ENCODE results near the gene UQCC2. TPM values are rescaled to one million over a fixed set of nuclear protein-coding genes. Genes with fewer than 3 reads are reported as not detected.

UQCC2 gene
- total RNA-seq, 2 donors from 2014 or later = 24.5 to 25.7 TPM

GRCh38 chr6:33683051-33683571 lies 28.4 kb downstream of the UQCC2 start:
- TF ChIP-seq POLR2AphosphoS5 (IDR thresholded peaks at IDR 0.05) (no peak), CTCF (IDR thresholded peaks at IDR 0.05) (no peak)
- Histone ChIP-seq H3K27me3 (replicated peaks; ENCODE audit: insufficient read depth) (no peaks in the 10 kb centered on the region), H3K36me3 (peaks cover 0 to 20% of the 10 kb centered on the region in 2 donors), H3K4me3 (no peak overlapping the region), H3K4me1 (replicated peaks) (no peaks in the 10 kb centered on the region), H3K27ac (no peak overlapping the region), H3K9me3 (no peaks in the 10 kb centered on the region)
- 78% methylated on average over 15 of the region's 15 CpGs for whole genome bisulfite sequencing
- DNase-seq (ENCODE audit: low spot score) = no peak
- intact Hi-C loops (cut with DNase I) = no loop called here

GRCh38 chr6:33682341-33682740 lies 29.2 kb downstream of the UQCC2 start:
- TF ChIP-seq CTCF (IDR thresholded peaks at IDR 0.05) = no peak
- TF ChIP-seq POLR2AphosphoS5 (IDR thresholded peaks at IDR 0.05) = no peak
- no peak for TF ChIP-seq POLR2A (IDR thresholded peaks at IDR 0.05)
- WGBS = 96% methylated on average over 13 of the region's 13 CpGs
- Histone ChIP-seq H3K4me1 (replicated peaks) (no peaks in the 10 kb centered on the region), H3K9me3 (no peaks in the 10 kb centered on the region), H3K27me3 (replicated peaks; ENCODE audit: insufficient read depth) (no peaks in the 10 kb centered on the region), H3K27ac (no peak overlapping the region), H3K4me3 (no peak overlapping the region), H3K36me3 (peaks cover 0 to 15% of the 10 kb centered on the region in 2 donors)
- no peak for DNase-seq (ENCODE audit: low spot score)
- intact Hi-C loops (cut with DNase I) = no loop called here

- no peak for DNase-seq (ENCODE audit: low spot score)
- TF ChIP-seq POLR2AphosphoS5 (IDR thresholded peaks at IDR 0.05) = no peak
- no peak for TF ChIP-seq POLR2A (IDR thresholded peaks at IDR 0.05)
- TF ChIP-seq CTCF (IDR thresholded peaks at IDR 0.05) = no peak
- Histone ChIP-seq H3K4me1 (replicated peaks) (no peaks in the 10 kb centered on the region), H3K27ac (no peak overlapping the region), H3K4me3 (no peak overlapping the region), H3K9me3 (no peaks in the 10 kb centered on the region), H3K36me3 (peaks cover 0 to 5% of the 10 kb centered on the region in 2 donors), H3K27me3 (replicated peaks; ENCODE audit: insufficient read depth) (no peaks in the 10 kb centered on the region)
- intact Hi-C loops (cut with DNase I) = no loop called here
- 88% methylated on average over 20 of the region's 20 CpGs for WGBS
These were observed 31.7 kb downstream of the UQCC2 start for GRCh38 chr6:33679761-33680160.

- no peaks in the 10 kb centered on the region for H3K9me3 ChIP-seq
- WGBS = 85% methylated on average over 12 of the region's 12 CpGs
These were observed 32.5 kb downstream of the UQCC2 start for GRCh38 chr6:33678932-33679490.

More at GRCh38 chr6:33678932-33679490, 32.5 kb downstream of the UQCC2 start:
- intact Hi-C loops (cut with DNase I) = no loop called here
- TF ChIP-seq POLR2AphosphoS5 (IDR thresholded peaks at IDR 0.05) (no peak), POLR2A (IDR thresholded peaks at IDR 0.05) (no peak), CTCF (IDR thresholded peaks at IDR 0.05) (no peak)
- DNase-seq (ENCODE audit: low spot score) = no peak
- H3K27ac ChIP-seq = no peak overlapping the region
- no peaks in the 10 kb centered on the region for H3K27me3 ChIP-seq (replicated peaks; ENCODE audit: insufficient read depth)
- no peak overlapping the region for H3K4me3 ChIP-seq
- H3K36me3 ChIP-seq = peaks cover 0 to 5% of the 10 kb centered on the region in 2 donors
- no peaks in the 10 kb centered on the region for H3K4me1 ChIP-seq (replicated peaks)

Measured in prostate gland (tissue), 2 donors.